HPDE6-E6E7 (cell line): ENCODE measurements around the gene COL6A2.
"Not testable (repeated sequence)": the region's sequence is repeated elsewhere in the genome, so short reads cannot be mapped to it uniquely, and the experiment has no call there.

Experiments used
- DNase-seq: peaks from one replicate; pipeline ENCODE4 v3.0.0; 2011; ENCODE audit warnings: missing footprints; ENCODE audit errors: extremely low spot score

Gene COL6A2

GRCh38 chr21:46154955-46155513 is 57.1 kb downstream of the COL6A2 start:
- no peak for DNase-seq

- DNase-seq = no peak
These were observed 57.8 kb downstream of the COL6A2 start, which contains the start of gene FTCD for GRCh38 chr21:46155514-46156377. Gene FTCD, minus strand, starts transcription at chr21:46155579. Its CDS starts 56 bp downstream, at chr21:46155523.

GRCh38 chr21:46156378-46156645 is 58.4 kb downstream of the COL6A2 start:
- DNase-seq = no peak

- no peak for DNase-seq
These were observed 58.8 kb downstream of the COL6A2 start for GRCh38 chr21:46156678-46157077.

GRCh38 chr21:46157396-46157986 is 59.6 kb downstream of the COL6A2 start:
- DNase-seq = no peak

GRCh38 chr21:46157987-46158451 is 60.1 kb downstream of the COL6A2 start:
- no peak for DNase-seq

GRCh38 chr21:46158666-46159300 is 60.9 kb downstream of the COL6A2 start:
- no peak for DNase-seq

GRCh38 chr21:46159390-46159789 is 61.5 kb downstream of the COL6A2 start:
- DNase-seq = no peak

GRCh38 chr21:46159841-46160656 is 62.1 kb downstream of the COL6A2 start:
- DNase-seq = no peak

GRCh38 chr21:46160657-46160906 is 62.7 kb downstream of the COL6A2 start:
- DNase-seq = no peak

GRCh38 chr21:46160907-46161632 is 63.2 kb downstream of the COL6A2 start:
- DNase-seq = no peak

- DNase-seq = no peak
These were observed 64.0 kb downstream of the COL6A2 start for GRCh38 chr21:46161633-46162592.

- no peak for DNase-seq
These were observed 65.5 kb downstream of the COL6A2 start for GRCh38 chr21:46163380-46163779.

GRCh38 chr21:46165098-46165497 is 67.2 kb downstream of the COL6A2 start:
- DNase-seq = no peak

- DNase-seq = no peak
These were observed 70.3 kb downstream of the COL6A2 start for GRCh38 chr21:46168238-46168637.

GRCh38 chr21:46168659-46169386 is 70.9 kb downstream of the COL6A2 start:
- DNase-seq = no peak

GRCh38 chr21:46170436-46171193 is 72.7 kb downstream of the COL6A2 start:
- DNase-seq = not testable (repeated sequence)

- no peak for DNase-seq
These were observed 73.7 kb downstream of the COL6A2 start for GRCh38 chr21:46171585-46171984.
